HFFc6 (cell line): Measurements from ENCODE around the gene TMEM239. TPM values are rescaled to one million over a fixed set of nuclear protein-coding genes. Genes with fewer than 3 reads are reported as not detected.

Source experiments
- DNase-seq: peaks from one replicate; pipeline ENCODE4 v3.0.0-alpha.2; 2018
- H3K27ac Mint-ChIP-seq: 2 replicates; pipeline ENCODE4 v1.8.0; 2020; ENCODE audit warnings: mild to moderate bottlenecking, mixed read lengths
- H3K27me3 Mint-ChIP-seq: 2 replicates; pipeline ENCODE4 v1.8.0; 2021; ENCODE audit warnings: mild to moderate bottlenecking, moderate library complexity, mixed read lengths; ENCODE audit not compliant: insufficient read depth
- H3K36me3 Mint-ChIP-seq: 2 replicates; pipeline ENCODE4 v1.8.0; 2021; ENCODE audit warnings: low read depth, mixed read lengths
- H3K4me1 Mint-ChIP-seq: 2 replicates; pipeline ENCODE4 v1.8.0; 2020; ENCODE audit warnings: low read depth, mixed read lengths
- H3K4me3 Mint-ChIP-seq: 2 replicates; pipeline ENCODE4 v1.8.0; 2020; ENCODE audit warnings: mild to moderate bottlenecking, moderate library complexity, mixed read lengths
- H3K9me3 Mint-ChIP-seq: 2 replicates; pipeline ENCODE4 v1.8.0; 2020; ENCODE audit warnings: mild to moderate bottlenecking, mixed read lengths
- CTCF ChIP-seq: fragments of 200-600 bp; sonication (generic); IDR thresholded peaks from 2 replicates; pipeline ENCODE4 v1.5.0; 2021; ENCODE audit warnings: antibody characterized with exemption, mild to moderate bottlenecking
- total RNA-seq, 6 experiments: library from RNA; stranded (reverse); fragmentation: NEBNext Ultra II Directional; extraction: Animal tissue kit (Norgen Biotek cat#: 25700); gene quantifications; 2 replicates in 1 of 6; 3 replicates in 5 of 6; pipeline ENCODE4 v1.2.3, GENCODE V29; 2021

TMEM239 gene
- total RNA-seq, 6 experiments from 2014 or later: not detected

- Mint-ChIP-seq H3K9me3 (no peaks in the 10 kb centered on the region), H3K27me3 (no peaks in the 10 kb centered on the region), H3K27ac (no peak overlapping the region), H3K4me3 (no peak overlapping the region), H3K36me3 (peaks cover 18% of the 10 kb centered on the region; the same call in 1 of the 2 replicates), H3K4me1 (peaks cover 4% of the 10 kb centered on the region; the same call in 1 of the 2 replicates)
- no peak for DNase-seq
- TF ChIP-seq CTCF: no peak
Observed at GRCh38 chr20:2845607-2846006, 29.4 kb downstream of the TMEM239 start.

GRCh38 chr20:2846698-2847097 is 30.5 kb downstream of the TMEM239 start:
- no peak overlapping the region for H3K27ac Mint-ChIP-seq
- H3K4me3 Mint-ChIP-seq: no peak overlapping the region
- no peak for DNase-seq
- no peaks in the 10 kb centered on the region for H3K27me3 Mint-ChIP-seq
- H3K9me3 Mint-ChIP-seq: no peaks in the 10 kb centered on the region
- H3K36me3 Mint-ChIP-seq: peaks cover 18% of the 10 kb centered on the region; the same call in 1 of the 2 replicates
- H3K4me1 Mint-ChIP-seq: no peaks in the 10 kb centered on the region
- TF ChIP-seq CTCF: no peak

GRCh38 chr20:2847802-2848201 is 31.6 kb downstream of the TMEM239 start:
- H3K9me3 Mint-ChIP-seq: no peaks in the 10 kb centered on the region
- H3K27ac Mint-ChIP-seq: no peak overlapping the region
- no peaks in the 10 kb centered on the region; the same call in 1 of the 2 replicates for H3K27me3 Mint-ChIP-seq
- peaks cover 18% of the 10 kb centered on the region; the same call in 1 of the 2 replicates for H3K36me3 Mint-ChIP-seq
- no peaks in the 10 kb centered on the region for H3K4me1 Mint-ChIP-seq
- no peak for TF ChIP-seq CTCF
- DNase-seq: no peak
- H3K4me3 Mint-ChIP-seq: no peak overlapping the region

- no peaks in the 10 kb centered on the region for H3K9me3 Mint-ChIP-seq
- H3K4me3 Mint-ChIP-seq: no peak overlapping the region
- H3K27ac Mint-ChIP-seq: no peak overlapping the region
- no peak for TF ChIP-seq CTCF
- H3K27me3 Mint-ChIP-seq: no peaks in the 10 kb centered on the region; the same call in 1 of the 2 replicates
- peaks cover 7% of the 10 kb centered on the region; the same call in 1 of the 2 replicates for H3K36me3 Mint-ChIP-seq
- DNase-seq: no peak
- H3K4me1 Mint-ChIP-seq: no peaks in the 10 kb centered on the region
Observed at GRCh38 chr20:2849529-2849928, 33.4 kb downstream of the TMEM239 start.

- no peak for TF ChIP-seq CTCF
- H3K36me3 Mint-ChIP-seq: 0 out of 2 replicates have a peak, but pooled peaks cover 4% of the 10 kb centered on the region
- DNase-seq: no peak
- no peaks in the 10 kb centered on the region for H3K4me1 Mint-ChIP-seq
- no peak overlapping the region for H3K4me3 Mint-ChIP-seq
- H3K27ac Mint-ChIP-seq: no peak overlapping the region
- no peaks in the 10 kb centered on the region; the same call in 1 of the 2 replicates for H3K27me3 Mint-ChIP-seq
- H3K9me3 Mint-ChIP-seq: no peaks in the 10 kb centered on the region
Observed at GRCh38 chr20:2851086-2851485, 34.9 kb downstream of the TMEM239 start.
